Measurements from ENCODE around the gene RITA1. TPM values are rescaled to one million over a fixed set of nuclear protein-coding genes. Genes with fewer than 3 reads are reported as not detected.

Gene RITA1
- total and polyA plus RNA-seq, 8 donors, result 4.1 to 19.2 (median 9.9) TPM

- peak; percentile 25 to 69 for DNase-seq
- no peak for TF ChIP-seq CTCF (IDR thresholded peaks at IDR 0.05)
- no peak for TF ChIP-seq POLR2A (IDR thresholded peaks at IDR 0.05)
- TF ChIP-seq EP300 (IDR thresholded peaks at IDR 0.05), result no peak
- TF ChIP-seq POLR2AphosphoS5 (IDR thresholded peaks at IDR 0.05), result no peak
- Histone ChIP-seq H3K27me3 (no peaks in the 10 kb centered on the region), H3K4me3 (peak overlapping the region in 1 of 4 donors; percentile 3), H3K4me1 (peaks cover 4 to 81% (median 26%) of the 10 kb centered on the region in 4 donors), H3K9me3 (no peaks in the 10 kb centered on the region), H3K36me3 (peaks cover 31 to 82% (median 75%) of the 10 kb centered on the region in 4 donors), H3K27ac (peak overlapping the region in 3 of 5 donors; percentile 47 to 61 (median 59))
- 71 to 84% (median 75%) methylated on average over 25 of the region's 25 CpGs for WGBS, 5 donors
- intact Hi-C loops (cut with DNase I; ENCODE audit: low total_unique reads), result no loop called here
Observed at GRCh38 chr12:113232840-113233585, 47.5 kb downstream of the RITA1 start.

GRCh38 chr12:113233967-113234366 is 48.4 kb downstream of the RITA1 start:
- intact Hi-C loops (cut with DNase I; ENCODE audit: low total_unique reads), result no loop called here
- Histone ChIP-seq H3K4me3 (no peak overlapping the region), H3K4me1 (peaks cover 4 to 81% (median 24%) of the 10 kb centered on the region in 4 donors), H3K27me3 (no peaks in the 10 kb centered on the region), H3K9me3 (no peaks in the 10 kb centered on the region), H3K36me3 (peaks cover 24 to 80% (median 74%) of the 10 kb centered on the region in 4 donors), H3K27ac (peak overlapping the region in 2 of 5 donors; percentile 59 to 61)
- no peak for TF ChIP-seq POLR2AphosphoS5 (IDR thresholded peaks at IDR 0.05)
- TF ChIP-seq POLR2A (IDR thresholded peaks at IDR 0.05), result no peak
- no peak for TF ChIP-seq CTCF (IDR thresholded peaks at IDR 0.05)
- TF ChIP-seq EP300 (IDR thresholded peaks at IDR 0.05), result no peak
- no peak for DNase-seq
- WGBS, 5 donors, result 89 to 94% (median 92%) methylated on average over 4 of the region's 4 CpGs

- DNase-seq, result peak in 1 of 2 donors; percentile 10
- Histone ChIP-seq H3K27ac (peak overlapping the region in 1 of 5 donors; percentile 6), H3K9me3 (no peaks in the 10 kb centered on the region), H3K4me1 (peaks cover 9 to 81% (median 24%) of the 10 kb centered on the region in 4 donors), H3K4me3 (no peak overlapping the region), H3K36me3 (peaks cover 24 to 77% (median 72%) of the 10 kb centered on the region in 4 donors), H3K27me3 (no peaks in the 10 kb centered on the region)
- intact Hi-C loops (cut with DNase I; ENCODE audit: low total_unique reads), result no loop called here
- TF ChIP-seq CTCF (IDR thresholded peaks at IDR 0.05), result no peak
- 36 to 74% (median 55%) methylated on average over 4 of the region's 4 CpGs for WGBS, 5 donors
Observed at GRCh38 chr12:113234483-113234882, 49.0 kb downstream of the RITA1 start.

DNA sequence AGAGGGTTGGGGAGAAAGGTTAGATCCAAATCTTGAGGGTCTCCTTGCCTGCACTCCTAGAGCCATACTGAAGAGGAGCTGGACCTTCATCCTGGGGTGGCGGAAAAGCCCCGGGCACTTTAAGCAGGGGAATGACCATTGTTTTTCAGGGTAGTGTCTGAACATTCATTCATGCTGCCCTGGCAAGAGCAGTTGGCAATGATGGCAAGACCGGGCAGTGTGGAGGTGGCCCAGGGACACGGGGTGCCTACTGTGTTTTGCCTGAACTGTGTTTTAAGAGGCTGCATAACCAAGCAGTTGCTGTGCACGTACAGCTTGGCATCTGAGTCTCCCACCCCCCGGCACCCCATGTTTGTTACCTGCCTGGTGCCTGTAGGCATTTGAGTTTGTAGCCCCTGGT is 50.5 kb downstream of the RITA1 start:
- peak in 1 of 2 donors; percentile 4 for DNase-seq
- WGBS, 5 donors, result 87 to 96% (median 94%) methylated on average over 6 of the region's 6 CpGs
- intact Hi-C loops (cut with DNase I; ENCODE audit: low total_unique reads), result no loop called here
- Histone ChIP-seq H3K4me3 (no peak overlapping the region), H3K4me1 (peaks cover 11 to 85% (median 30%) of the 10 kb centered on the region in 4 donors), H3K27ac (no peak overlapping the region), H3K9me3 (no peaks in the 10 kb centered on the region), H3K36me3 (peaks cover 17 to 62% (median 58%) of the 10 kb centered on the region in 4 donors), H3K27me3 (no peaks in the 10 kb centered on the region)
- TF ChIP-seq EP300 (IDR thresholded peaks at IDR 0.05) (no peak), POLR2A (IDR thresholded peaks at IDR 0.05) (no peak), POLR2AphosphoS5 (IDR thresholded peaks at IDR 0.05) (no peak), CTCF (IDR thresholded peaks at IDR 0.05) (no peak)
